NB4 (cell line): ENCODE measurements around the gene MED8.

Source experiments
- MYC ChIP-seq: IDR thresholded peaks from 2 replicates; pipeline ENCODE4 v1.6.1; 2011; ENCODE audit warnings: low read depth, low read length
- POLR2A ChIP-seq: IDR thresholded peaks from 2 replicates; pipeline ENCODE4 v1.6.1; 2011; ENCODE audit warnings: mild to moderate bottlenecking; ENCODE audit not compliant: insufficient read length; ENCODE audit errors: extremely low read depth
- TF ChIP-seq, protein P1 (sequence below): IDR thresholded peaks from one replicate; pipeline ENCODE4 v1.5.1; 2012; ENCODE audit warnings: low read depth, low read length

DNA sequence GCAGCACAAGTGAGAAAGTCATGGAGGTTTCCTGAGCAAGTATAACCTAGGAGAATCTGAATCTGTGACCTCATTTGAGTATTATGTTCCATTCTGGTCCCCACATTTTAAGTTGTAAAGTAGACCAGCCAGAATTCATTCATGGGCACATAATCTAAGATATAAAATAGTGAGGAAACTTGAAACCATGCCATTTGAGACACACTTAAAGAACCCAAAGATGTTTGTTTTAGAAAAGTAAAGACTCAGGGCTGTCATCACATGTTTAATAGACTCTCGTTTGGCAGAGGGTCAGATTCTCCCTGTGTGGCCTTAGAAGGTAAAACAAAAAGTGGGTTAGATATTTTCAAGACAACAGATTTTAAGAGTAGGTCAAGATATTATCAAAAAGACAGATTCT lies 6.5 kb upstream of the MED8 start:
- no peak for TF ChIP-seq POLR2A
- TF ChIP-seq MYC: no peak
- TF ChIP-seq, protein P1, sequence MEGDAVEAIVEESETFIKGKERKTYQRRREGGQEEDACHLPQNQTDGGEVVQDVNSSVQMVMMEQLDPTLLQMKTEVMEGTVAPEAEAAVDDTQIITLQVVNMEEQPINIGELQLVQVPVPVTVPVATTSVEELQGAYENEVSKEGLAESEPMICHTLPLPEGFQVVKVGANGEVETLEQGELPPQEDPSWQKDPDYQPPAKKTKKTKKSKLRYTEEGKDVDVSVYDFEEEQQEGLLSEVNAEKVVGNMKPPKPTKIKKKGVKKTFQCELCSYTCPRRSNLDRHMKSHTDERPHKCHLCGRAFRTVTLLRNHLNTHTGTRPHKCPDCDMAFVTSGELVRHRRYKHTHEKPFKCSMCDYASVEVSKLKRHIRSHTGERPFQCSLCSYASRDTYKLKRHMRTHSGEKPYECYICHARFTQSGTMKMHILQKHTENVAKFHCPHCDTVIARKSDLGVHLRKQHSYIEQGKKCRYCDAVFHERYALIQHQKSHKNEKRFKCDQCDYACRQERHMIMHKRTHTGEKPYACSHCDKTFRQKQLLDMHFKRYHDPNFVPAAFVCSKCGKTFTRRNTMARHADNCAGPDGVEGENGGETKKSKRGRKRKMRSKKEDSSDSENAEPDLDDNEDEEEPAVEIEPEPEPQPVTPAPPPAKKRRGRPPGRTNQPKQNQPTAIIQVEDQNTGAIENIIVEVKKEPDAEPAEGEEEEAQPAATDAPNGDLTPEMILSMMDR: no peak
